NK-92 treated with Interleukin-12 subunit alpha and Interleukin-12 subunit beta, amount 100 ng/mL, for 24 hours (cell line): ENCODE results near the gene GRAMD2A.

ENCODE experiments used
- DNase-seq: peaks from one replicate; lab custom pipeline; 2025; lab: John Stamatoyannopoulos, UW

The GRAMD2A gene

DNA sequence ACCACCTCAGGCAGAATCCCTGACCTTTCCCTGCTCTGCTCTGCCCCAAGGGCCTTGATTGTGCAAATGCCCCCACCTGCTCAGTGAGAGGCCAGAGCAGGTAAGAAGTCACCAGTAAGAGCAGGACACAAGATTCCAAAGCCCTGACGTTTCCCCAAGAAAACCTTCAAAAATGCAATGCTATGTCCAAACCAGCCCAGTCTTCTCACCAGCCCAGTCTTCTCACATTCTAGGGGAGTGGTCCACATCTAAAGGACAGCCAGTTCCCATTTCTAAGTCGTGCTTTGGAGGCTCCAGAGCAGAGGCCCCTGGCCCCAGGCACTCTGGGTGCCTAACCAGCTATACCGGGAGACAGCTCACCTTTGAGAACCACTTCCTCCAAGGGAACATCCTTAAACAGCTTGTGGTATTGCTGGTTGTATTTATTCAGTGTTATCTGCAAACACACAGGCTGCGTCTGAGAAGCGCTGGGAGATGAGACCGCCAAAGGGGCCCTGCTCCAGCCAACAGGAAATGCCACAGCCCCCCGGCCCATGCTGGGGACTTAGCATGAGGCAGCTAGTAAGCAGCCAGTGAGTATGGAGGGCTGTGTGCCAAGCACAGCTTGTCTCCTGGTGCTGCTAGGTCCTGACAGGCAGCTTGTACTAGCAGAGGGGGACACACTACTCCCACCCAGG, 29.3 kb downstream of the GRAMD2A start:
- no peak for DNase-seq

DNA sequence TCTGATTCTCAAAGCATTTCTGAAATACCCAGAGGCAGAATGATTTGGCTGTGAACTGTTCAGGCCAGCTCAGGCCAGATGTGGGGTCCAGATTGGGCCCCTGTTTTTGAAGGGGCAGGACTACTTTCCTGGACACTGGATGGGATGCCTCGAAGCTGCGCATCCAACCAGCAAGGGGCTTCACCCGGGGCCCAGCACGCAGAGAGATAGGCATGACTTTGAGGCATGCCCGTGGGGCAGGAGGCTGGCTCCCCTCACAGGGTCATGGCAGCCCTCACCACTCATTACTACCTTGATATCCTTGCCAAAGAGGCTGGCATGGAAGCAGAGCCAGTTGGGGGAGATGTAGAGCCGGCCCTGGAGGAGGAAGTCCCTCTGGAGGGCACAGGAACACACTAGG, 30.1 kb downstream of the GRAMD2A start:
- no peak for DNase-seq

DNA sequence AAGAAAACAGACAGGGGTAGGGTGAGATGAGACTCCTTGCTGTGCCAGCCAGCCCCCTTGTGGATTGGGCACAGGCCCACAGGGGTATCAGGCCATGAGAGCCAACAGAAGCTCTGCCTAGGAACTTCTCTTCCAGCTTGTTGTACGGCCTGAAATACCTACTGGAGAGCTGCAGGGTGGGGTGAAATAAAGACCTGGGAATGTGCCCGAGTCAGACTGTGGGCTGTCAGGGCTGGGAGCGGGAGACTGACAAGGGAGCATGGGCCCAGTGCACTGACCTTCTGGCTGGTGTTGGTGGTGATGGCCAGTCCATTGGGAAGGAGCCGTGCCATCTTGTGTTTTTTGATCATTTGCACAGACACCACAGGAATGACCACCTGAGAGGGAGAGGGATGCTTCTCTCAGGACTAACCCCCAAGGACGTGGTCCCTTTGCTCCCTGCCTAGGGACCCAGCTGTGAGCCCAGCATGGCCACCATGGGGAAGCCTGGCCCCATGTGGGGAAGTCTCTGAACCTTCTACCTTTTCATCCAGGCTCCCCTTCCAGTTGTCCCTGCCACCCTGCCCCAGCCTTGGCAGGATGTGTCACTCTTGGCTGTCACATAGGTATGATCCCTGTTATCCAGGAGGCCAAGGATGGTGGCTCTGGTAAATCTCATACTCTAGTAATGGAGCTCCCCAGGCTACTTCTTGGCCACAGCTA, 30.7 kb downstream of the GRAMD2A start:
- DNase-seq: no peak

DNA sequence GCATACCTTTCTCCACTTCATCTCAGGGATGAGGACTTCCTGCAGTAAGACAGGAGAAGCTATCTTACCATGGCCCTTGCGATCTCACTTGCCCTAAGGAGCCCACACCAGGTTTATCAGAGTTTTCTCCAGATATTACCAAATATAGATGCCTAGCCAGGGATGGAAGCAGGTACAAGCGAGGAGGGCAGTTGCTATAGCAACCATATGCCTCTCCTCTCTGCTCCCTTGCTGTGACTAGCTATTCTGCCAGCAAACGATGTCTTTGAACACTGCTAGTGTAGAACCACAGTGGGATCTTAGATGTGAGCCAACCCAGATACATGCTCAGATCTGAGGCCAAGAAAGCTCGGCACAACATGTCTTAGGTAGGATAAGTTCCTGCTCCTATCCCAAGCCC, 33.9 kb downstream of the GRAMD2A start:
- no peak for DNase-seq

DNA sequence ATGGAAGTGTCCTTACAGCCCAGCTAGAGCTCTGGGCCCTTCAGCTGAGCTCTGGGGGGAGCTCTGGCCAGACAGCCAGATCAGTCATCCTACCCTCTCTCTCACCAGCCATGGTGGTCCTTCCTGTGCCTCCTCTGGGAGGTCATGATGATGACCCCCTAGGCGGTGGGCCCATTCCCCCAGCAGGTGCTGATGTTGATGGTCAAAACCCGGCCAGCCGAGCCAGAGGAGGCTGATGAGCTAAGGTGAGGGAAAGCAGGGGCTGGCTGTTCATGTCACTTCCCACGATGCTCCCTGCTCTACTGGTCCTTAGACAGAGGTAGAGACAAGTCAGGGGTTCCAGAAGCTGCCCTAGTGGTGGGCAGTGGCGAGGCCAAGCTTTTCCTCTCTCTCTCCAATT, 35.0 kb downstream of the GRAMD2A start:
- no peak for DNase-seq

DNA sequence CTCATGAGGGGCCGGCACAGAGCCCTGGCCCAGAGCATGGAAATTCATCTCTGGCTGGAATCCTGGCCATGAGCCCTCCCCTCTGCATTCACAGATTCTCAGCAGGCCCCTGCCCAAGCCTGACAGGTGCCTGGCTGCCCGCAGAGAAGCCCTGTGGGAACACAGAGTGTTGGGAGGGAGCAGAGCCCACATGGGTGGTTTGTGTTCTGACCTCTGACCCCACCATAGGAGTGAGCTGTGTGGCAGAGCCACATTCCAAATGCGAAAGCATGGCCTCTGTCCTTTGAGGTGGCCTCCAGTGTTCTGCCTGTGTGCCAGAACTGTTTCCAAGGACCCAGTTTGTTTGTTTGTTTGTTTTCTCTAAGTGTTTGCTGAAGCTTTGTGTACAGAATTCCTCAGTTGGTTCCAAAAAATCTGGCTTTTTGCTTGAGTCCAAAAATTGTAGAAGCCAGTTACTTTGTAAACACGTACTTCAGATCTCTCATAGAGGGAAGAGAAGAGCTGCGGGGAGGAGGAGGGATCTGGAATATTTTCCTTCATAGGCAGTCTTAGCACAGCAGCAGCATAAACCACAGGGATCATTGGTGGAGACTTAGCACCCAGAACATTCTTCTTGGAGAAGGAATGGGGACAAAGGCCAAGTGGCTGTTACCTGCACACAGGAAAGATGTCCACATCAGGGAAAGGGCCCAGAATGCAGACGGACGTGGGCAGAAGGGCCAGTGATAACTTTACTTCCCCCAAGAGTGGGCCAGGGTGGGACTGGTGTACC, 36.0 kb downstream of the GRAMD2A start:
- DNase-seq: no peak

DNA sequence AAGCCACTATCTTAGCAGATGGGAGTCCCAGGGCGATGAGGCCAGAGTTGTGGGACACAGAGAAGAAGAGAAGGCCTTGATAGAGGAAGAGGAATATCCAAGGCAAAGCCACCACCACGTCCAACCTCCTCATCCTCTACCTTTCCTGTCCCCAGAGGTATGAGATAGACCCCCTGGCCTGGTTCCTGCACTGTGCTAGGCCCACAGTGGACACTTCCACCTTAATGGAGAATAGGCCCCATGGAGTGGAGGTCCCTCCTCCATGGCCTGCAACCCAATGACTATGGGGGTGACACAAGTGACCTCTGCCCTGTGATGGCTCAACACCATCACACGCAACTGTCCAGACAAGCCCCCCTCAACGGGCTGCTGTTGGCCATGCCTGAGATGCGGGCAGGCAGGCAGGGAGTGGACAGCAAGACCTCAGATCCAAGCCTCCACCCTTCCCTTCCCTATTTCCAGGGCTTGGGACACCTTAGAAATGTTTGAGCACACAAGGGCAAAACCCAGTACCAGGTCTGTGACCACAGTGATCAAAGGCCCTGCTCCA, 36.8 kb downstream of the GRAMD2A start:
- DNase-seq: no peak

DNA sequence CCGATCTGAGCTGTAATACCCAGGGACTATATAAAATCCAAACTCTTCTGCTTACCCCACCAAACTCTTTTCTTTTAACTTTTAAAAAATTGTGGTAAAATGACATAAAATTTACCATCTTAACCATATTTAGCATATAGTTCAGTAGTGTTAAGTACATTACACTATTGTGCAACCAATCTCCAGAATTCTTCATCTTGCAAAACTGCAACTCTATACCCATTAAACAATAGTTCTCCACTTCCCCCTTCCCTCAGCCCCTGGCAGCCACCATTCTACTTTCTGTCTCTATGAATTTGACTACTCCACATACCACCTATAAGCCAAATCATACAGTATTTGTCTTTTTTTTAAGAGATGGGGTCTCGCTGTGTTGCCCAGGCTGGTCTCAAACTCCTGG, 40.7 kb downstream of the GRAMD2A start:
- DNase-seq: no peak

DNA sequence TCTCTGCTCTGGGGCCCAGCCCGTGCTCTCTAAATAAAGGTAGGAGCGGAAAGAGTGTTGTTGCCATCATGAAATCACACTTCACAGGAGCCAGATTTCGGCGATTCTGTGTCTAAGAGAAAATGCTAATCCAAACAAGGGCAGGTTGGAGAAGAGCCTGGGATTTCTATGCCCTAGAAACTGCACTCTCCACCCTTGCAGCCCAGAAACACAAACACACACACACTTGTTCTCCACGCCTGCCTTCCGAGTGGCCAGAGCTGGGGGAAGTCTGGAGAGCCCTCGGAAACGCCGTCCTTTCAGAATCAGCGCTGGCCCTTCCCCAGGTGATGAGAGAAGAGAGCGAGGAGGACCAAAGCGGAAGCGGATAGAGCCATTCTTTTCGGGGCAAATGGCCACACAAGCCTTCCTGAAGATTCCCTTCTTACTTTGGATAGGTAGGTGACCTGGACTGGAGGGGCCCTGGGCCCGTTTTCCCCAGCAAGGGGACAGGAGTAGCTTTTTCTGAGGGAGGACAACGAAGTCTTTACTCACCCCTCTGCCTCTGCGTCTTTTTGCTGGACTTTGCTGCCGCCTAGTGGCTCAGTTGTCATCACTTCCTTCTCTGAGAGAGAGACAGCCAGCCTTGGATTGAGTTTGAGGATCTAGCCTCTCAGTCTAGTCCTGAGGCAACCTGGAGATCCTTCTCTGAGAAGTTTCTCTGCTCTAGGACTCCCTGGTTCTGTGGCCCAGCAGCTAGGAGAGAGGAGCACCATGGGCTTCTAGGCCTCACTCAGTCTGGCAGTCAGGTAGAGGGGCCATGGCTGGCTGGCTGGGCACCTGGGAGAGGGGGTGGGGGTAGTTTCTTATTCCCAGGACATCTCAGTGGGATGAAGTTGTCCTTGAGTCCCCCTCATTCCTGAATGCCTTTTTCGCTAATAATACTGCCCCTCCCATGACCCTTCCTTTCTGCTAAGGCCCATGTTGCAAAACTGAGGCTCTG, 41.7 kb downstream of the GRAMD2A start:
- peak; percentile 64 for DNase-seq

DNA sequence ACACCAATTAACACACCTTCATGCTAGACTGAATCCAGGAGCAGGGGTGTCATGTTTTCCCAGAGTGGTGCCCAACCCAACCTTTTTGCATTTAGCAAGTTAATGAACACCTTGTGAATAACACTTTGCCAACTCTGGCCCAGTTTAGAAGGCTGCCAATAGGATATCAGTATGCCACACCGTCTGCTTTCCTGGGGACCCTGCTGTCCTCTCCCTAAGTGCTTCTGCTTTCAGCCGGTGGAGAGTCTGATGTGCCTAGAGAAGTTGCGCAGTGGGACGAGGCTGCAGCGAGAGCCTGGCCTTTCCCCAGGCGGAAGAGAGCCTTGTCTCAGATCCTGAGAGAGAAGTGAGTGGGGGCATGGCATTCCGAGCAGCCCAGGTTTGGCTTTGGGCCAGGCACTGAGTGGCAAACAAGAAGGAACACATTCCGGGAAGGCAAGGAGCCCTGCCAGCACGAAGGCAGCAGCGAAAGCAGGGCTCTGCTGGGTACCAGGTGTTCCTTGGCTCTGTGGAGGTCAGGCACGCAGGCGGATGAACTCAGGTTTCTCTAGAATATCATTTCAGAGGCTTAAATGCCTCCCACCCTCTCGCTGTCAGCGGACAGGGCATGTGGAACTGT, 42.5 kb downstream of the GRAMD2A start:
- DNase-seq: no peak

DNA sequence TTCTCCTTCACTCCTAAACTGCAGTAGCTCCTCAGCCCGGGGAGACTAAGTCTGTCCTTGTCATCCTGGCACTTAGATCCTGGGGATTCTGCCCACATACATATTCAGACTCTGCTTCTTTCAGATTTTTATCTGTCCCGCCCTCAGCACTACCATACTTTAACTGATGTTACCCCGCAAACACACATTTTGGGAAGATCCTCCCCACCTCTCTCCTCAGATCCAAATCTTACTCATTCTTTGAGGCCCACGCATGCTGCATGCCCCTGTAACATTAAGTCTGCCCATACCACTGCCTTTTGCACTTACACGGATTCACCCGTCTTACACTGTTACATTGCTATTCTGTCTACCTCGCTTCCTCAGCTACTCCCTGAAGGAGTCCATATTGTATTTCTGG, 43.3 kb downstream of the GRAMD2A start:
- DNase-seq: no peak

DNA sequence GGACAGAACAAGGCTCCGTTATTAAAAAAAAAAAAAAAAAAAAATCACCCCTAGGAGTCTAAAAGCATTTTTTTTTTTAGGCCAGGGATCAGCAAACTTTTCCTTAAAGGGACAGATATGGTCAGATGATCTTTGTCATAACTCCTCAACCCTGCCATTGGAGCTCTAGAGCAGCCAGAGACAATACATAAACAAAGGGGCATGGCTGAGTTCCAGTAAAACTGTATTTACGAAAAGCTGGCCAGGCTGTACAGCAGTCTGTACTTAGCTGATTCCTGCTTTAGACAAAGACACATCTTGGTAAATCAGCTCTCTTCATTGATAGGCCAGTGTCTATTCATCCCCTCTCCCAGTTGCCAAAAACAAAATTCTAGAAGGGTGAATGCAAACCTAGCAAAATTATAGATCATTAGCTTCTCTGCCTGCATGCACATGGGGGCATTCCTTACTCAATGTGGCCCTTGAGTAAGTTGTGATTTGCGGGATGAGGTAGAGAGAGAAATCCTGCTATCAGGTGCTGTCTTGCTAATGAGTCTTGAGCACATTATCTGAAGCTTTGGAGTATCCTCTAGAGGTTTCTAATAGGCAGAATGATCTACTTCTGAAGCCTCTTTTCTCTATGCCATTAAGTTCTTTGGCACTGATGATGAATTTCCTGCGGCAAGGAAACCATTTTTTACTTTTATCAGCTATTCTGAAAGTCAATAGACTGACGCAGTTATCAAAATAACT, 44.2 kb downstream of the GRAMD2A start:
- no peak for DNase-seq

DNA sequence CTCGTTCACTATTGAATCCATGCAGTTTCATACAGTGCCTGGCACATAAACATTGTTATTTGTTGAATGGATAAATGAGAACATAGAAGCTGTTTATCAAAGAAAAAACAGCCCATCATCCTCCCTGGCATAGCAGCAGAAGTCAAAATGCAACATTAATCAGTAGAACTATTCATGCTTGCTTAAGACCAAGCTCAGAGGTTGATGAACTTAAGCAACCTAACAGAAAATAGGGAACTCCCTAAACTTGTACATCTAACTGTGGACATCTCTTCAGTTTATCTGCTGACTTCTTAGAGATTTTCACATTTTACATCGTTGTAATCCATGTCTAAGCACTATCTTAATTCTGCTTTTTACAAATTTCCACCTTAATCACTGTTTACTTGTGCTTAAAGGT, 50.2 kb downstream of the GRAMD2A start:
- DNase-seq: no peak

DNA sequence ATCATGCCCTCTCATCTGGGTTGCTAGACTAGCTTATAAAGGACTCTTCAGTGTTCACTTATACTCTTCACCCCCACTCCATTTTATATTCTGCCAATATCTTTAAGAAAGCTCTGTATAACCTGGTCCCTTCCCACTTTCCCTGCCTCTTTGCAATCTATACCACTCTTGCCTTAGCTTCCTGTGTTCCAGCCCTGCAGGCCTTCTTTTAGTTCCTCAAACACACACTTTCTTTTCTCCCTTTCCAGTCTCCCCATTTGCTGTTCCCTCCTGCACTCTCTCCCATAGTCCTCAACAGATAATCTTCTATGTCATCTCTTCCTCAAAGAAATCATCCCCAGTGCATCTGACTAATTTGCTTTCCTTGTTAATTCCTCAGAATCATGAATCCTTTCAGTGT, 50.7 kb downstream of the GRAMD2A start:
- no peak for DNase-seq

DNA sequence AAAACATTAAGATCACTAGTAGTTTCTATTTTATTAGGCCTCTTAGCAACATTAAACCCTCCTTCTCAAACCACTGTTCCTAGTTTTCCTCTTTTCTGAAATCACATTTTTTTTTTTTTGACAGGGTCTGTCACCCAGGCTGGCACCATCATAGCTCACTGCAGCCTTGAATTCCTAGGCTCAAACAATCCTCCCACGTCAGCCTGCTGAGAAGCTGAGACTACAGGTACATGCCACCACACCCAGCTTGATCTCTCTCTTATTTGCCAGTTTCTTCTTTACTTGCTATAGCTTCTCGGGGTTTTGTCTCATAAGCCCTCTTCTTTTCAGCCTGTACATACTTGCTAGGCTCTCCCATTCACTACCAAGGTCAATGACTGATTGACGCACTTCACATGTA, 51.4 kb downstream of the GRAMD2A start:
- DNase-seq: no peak

DNA sequence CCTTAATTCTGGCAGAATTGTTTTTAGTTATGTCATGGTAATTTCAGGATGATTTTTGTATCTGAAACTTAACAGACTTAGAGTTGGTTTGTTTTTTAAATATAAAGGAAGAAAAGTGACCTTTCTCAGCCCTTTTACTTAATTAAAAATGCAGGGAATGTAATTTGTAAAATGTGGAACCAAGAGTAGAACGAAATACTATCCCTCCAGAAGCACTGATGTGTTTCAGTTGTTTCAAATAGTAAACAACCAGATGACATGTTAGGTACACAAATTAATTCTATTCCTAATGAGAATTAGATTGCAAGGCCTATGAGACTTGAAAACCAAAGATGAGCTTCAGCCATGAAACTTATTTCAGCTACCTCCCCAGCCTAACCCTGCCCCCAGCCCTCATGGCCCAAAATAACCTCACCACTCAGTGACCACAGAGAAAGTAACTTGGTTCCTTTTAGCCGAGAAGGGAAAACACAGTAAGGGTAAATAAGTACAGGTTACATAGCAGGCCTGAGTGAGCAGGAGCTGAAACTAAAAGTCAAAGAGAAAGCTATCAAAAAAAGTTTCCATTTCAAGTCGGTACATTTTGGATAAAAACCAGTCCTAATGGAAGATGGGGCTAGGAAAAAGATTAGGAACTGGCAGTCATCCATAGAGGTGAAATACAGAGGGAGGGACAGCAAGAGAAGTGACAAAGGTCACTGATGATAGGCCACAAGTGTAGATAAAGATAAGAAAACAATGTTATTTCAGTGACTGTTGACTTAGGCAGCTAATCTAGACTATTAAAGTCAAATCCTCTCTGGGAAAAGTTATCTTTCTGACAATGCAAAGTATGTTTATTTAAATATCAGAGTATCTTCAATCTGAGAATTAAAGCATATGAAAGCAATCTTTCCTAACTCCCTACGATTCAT, 56.2 kb downstream of the GRAMD2A start:
- no peak for DNase-seq

DNA sequence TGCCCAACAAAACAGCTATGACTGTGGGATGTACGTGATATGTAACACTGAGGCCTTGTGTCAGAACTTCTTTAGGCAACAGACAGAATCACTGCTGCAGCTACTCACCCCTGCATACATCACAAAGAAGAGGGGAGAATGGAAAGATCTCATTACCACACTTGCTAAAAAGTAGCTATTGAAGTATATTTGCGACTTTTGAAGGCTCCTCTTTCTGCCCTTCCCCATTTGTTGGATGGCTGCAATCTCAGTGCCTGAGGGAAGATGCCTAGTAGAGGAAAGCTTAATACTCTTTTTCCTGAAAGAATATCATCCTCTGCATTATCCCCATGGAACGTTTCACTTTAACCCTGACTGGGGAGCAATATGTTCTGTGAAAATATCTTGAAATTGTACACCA, 57.5 kb downstream of the GRAMD2A start:
- DNase-seq: no peak

DNA sequence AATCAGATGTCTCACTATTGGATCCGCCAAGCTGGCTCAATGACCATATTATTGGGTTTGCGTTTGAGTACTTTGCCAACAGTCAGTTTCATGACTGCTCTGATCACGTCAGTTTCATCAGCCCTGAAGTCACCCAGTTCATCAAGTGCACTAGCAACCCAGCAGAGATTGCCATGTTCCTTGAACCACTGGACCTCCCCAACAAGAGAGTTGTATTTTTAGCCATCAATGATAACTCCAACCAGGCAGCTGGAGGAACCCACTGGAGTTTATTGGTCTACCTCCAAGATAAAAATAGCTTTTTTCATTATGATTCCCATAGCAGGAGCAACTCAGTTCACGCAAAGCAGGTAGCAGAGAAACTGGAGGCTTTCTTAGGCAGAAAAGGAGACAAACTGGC, 57.9 kb downstream of the GRAMD2A start:
- no peak for DNase-seq
